ENCODE measurements around the gene ANKRD55. TPM values are rescaled to one million over a fixed set of nuclear protein-coding genes. Genes with fewer than 3 reads are reported as not detected.

The ANKRD55 gene
- total RNA-seq, 4 donors from 2014 or later = 0.17 to 0.37 (median 0.32) TPM; not detected in 1

- intact Hi-C loops (cut with DNase I; ENCODE audit: low total_unique reads) = no loop called here
- TF ChIP-seq POLR2A (IDR thresholded peaks at IDR 0.05) = no peak
- TF ChIP-seq CTCF (IDR thresholded peaks at IDR 0.05) = no peak
- no peak overlapping the region for H3K4me3 ChIP-seq (ENCODE audit: low read depth, poor library complexity, severe bottlenecking)
- DNase-seq (ENCODE audit: low spot score in 2 of 2) = no peak
- 89 to 92% methylated on average over 4 of the region's 4 CpGs for WGBS, 2 donors
Observed at GRCh38 chr5:56146674-56147073, 86.5 kb downstream of the ANKRD55 start.

GRCh38 chr5:56145511-56145910, 87.6 kb downstream of the ANKRD55 start:
- TF ChIP-seq POLR2A (IDR thresholded peaks at IDR 0.05) (no peak), CTCF (IDR thresholded peaks at IDR 0.05) (no peak)
- no peak for DNase-seq (ENCODE audit: low spot score in 2 of 2)
- intact Hi-C loops (cut with DNase I; ENCODE audit: low total_unique reads) = no loop called here
- 50 to 53% methylated on average over 1 of the region's 1 CpG for WGBS, 2 donors
- H3K4me3 ChIP-seq (ENCODE audit: low read depth, poor library complexity, severe bottlenecking) = no peak overlapping the region

- H3K4me3 ChIP-seq (ENCODE audit: low read depth, poor library complexity, severe bottlenecking) = no peak overlapping the region
- no peak for DNase-seq (ENCODE audit: low spot score in 2 of 2)
- no peak for TF ChIP-seq CTCF (IDR thresholded peaks at IDR 0.05)
- TF ChIP-seq POLR2A (IDR thresholded peaks at IDR 0.05) = no peak
- WGBS, 2 donors = 63 to 77% methylated on average over 1 of the region's 1 CpG
- intact Hi-C loops (cut with DNase I; ENCODE audit: low total_unique reads) = no loop called here
Observed at GRCh38 chr5:56145106-56145505, 88.0 kb downstream of the ANKRD55 start.

- no peak overlapping the region for H3K4me3 ChIP-seq (ENCODE audit: low read depth, poor library complexity, severe bottlenecking)
- no peak for DNase-seq (ENCODE audit: low spot score in 2 of 2)
- WGBS, 2 donors = 87 to 90% methylated on average over 1 of the region's 1 CpG
- intact Hi-C loops (cut with DNase I; ENCODE audit: low total_unique reads) = no loop called here
- no peak for TF ChIP-seq CTCF (IDR thresholded peaks at IDR 0.05)
- TF ChIP-seq POLR2A (IDR thresholded peaks at IDR 0.05) = no peak
Observed at GRCh38 chr5:56144211-56144610, 88.9 kb downstream of the ANKRD55 start.

GRCh38 chr5:56143373-56143714, 89.8 kb downstream of the ANKRD55 start:
- TF ChIP-seq POLR2A (IDR thresholded peaks at IDR 0.05) (no peak), CTCF (IDR thresholded peaks at IDR 0.05) (no peak)
- intact Hi-C loops (cut with DNase I; ENCODE audit: low total_unique reads) = no loop called here
- no peak overlapping the region for H3K4me3 ChIP-seq (ENCODE audit: low read depth, poor library complexity, severe bottlenecking)
- WGBS, 2 donors = 87 to 88% methylated on average over 2 of the region's 2 CpGs
- no peak for DNase-seq (ENCODE audit: low spot score in 2 of 2)

- intact Hi-C loops (cut with DNase I; ENCODE audit: low total_unique reads) = no loop called here
- no peak for TF ChIP-seq POLR2A (IDR thresholded peaks at IDR 0.05)
- no peak for TF ChIP-seq CTCF (IDR thresholded peaks at IDR 0.05)
- H3K4me3 ChIP-seq (ENCODE audit: low read depth, poor library complexity, severe bottlenecking) = no peak overlapping the region
- DNase-seq (ENCODE audit: low spot score in 2 of 2) = no peak
- WGBS, 2 donors = 86 to 92% methylated on average over 5 of the region's 5 CpGs
Observed at GRCh38 chr5:56142614-56143372, 90.3 kb downstream of the ANKRD55 start.

Data from lower leg skin (tissue), 4 donors.